AG04450 (cell line): ENCODE data around the gene RPL39L. TPM values are rescaled to one million over a fixed set of nuclear protein-coding genes. Genes with fewer than 3 reads are reported as not detected.
A peak's percentile ranks its signal among the peaks of the same experiment; 100 is the strongest.

Experiments
- CTCF ChIA-PET: fragments of 300-600, 350-600 bp; formaldehyde crosslinking; extraction: SDS; loops from one replicate; lab custom pipeline; 2022; ENCODE audit warnings: antibody characterized with exemption, inconsistent platforms; lab: Charles Lee
- POLR2A ChIA-PET: fragments of 350-600 bp; formaldehyde crosslinking; extraction: SDS; loops from one replicate; lab custom pipeline; 2021; ENCODE audit warnings: antibody characterized with exemption, inconsistent platforms; lab: Yijun Ruan, JAX
- DNase-seq: peaks from one replicate; pipeline ENCODE4 v3.0.0-alpha.2; 2011; ENCODE audit warnings: low read depth, low spot score
- H3K27ac ChIP-seq: one replicate; pipeline ENCODE4 v1.5.1; 2012; ENCODE audit warnings: low read depth, low read length, control low read depth
- H3K27me3 ChIP-seq: one replicate; pipeline ENCODE4 v1.6.0; 2012; ENCODE audit warnings: low read length; ENCODE audit not compliant: control insufficient read depth, insufficient read depth
- H3K4me3 ChIP-seq: 2 replicates; pipeline ENCODE4 v1.5.1; 2011; ENCODE audit warnings: mild to moderate bottlenecking, low read depth, low read length, control low read depth
- H3K9me3 ChIP-seq: 2 replicates; pipeline ENCODE4 v1.5.1; 2012; ENCODE audit warnings: low read length; ENCODE audit not compliant: control insufficient read depth, insufficient read depth
- polyA plus RNA-seq: library from polyadenylated mRNA; depleted of rRNA; stranded (reverse); fragments of >200 nt; gene quantifications from 2 replicates; pipeline ENCODE4 v1.2.3, GENCODE V29; 2011
- TF ChIP-seq, protein P1 (sequence below): IDR thresholded peaks from 2 replicates; pipeline ENCODE4 v1.5.1; 2011; ENCODE audit warnings: low read depth, low read length, control low read depth, inconsistent platforms

Gene RPL39L
- polyA plus RNA-seq, 1 experiment, result 17.0 TPM

- TF ChIP-seq, protein P1, sequence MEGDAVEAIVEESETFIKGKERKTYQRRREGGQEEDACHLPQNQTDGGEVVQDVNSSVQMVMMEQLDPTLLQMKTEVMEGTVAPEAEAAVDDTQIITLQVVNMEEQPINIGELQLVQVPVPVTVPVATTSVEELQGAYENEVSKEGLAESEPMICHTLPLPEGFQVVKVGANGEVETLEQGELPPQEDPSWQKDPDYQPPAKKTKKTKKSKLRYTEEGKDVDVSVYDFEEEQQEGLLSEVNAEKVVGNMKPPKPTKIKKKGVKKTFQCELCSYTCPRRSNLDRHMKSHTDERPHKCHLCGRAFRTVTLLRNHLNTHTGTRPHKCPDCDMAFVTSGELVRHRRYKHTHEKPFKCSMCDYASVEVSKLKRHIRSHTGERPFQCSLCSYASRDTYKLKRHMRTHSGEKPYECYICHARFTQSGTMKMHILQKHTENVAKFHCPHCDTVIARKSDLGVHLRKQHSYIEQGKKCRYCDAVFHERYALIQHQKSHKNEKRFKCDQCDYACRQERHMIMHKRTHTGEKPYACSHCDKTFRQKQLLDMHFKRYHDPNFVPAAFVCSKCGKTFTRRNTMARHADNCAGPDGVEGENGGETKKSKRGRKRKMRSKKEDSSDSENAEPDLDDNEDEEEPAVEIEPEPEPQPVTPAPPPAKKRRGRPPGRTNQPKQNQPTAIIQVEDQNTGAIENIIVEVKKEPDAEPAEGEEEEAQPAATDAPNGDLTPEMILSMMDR, result no peak
- ChIA-PET POLR2A (no interaction called here), CTCF (interaction anchor here (1.0 to 1.5 kb wide), 4 partner anchors 19 to 320 kb away, joined by 3 to 12 read pairs (median 6); partner anchors contain the start of gene RPL39L)
- no peak overlapping the region for H3K27ac ChIP-seq
- no peak overlapping the region for H3K4me3 ChIP-seq
- H3K27me3 ChIP-seq, result no peaks in the 10 kb centered on the region
- DNase-seq, result no peak
- H3K9me3 ChIP-seq, result no peaks in the 10 kb centered on the region
Observed at GRCh38 chr3:187169231-187169960, 30.1 kb upstream of the RPL39L start.

DNA sequence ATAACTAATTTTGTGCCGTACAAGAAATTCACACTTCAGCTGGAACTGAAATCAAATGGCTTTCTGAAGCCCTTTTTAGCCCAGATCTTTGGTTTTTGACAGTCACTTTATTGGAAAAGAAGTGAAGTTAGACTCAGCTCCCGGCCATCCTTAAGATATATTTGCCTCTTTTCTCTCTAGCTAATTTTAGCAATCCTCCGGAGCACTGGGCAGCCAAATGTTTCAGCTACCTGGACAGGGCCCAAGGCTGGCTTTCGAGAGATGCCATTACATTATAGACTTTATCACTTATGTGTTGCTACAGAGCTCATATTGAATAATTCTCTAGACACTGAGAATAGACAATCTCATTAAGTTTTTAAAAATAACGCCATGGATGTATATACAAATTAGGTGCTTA, 28.5 kb upstream of the RPL39L start:
- no peak for DNase-seq
- Histone ChIP-seq H3K27me3 (peaks cover 4% of the 10 kb centered on the region), H3K27ac (no peak overlapping the region), H3K4me3 (no peak overlapping the region), H3K9me3 (no peaks in the 10 kb centered on the region)
- TF ChIP-seq, protein P1, result no peak
- CTCF ChIA-PET, result interaction anchor here (0.6 to 6.7 kb wide), 7 partner anchors 16 to 346 kb away, joined by 3 to 157 read pairs (median 4); partner anchors contain the start of gene RPL39L
- POLR2A ChIA-PET, result no interaction called here

DNA sequence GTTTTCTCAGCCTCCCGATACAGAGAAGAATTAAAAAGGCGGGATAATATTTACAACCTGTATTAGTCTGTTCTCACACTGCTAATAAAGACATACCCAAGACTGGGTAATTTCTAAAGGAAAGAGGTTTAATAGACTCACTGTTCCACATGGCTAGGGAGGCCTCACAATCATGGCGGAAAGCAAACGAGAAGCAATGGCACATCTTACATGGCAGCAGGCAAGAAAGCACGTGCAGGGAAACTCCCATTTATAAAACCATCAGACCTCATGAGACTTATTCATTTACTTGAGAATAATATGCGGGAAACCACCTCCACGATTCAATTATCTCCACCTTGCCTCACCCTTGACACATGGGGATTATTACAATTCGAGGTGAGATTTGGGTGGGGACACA, 27.5 kb upstream of the RPL39L start:
- H3K27me3 ChIP-seq, result peaks cover 10% of the 10 kb centered on the region
- H3K9me3 ChIP-seq, result no peaks in the 10 kb centered on the region
- POLR2A ChIA-PET, result no interaction called here
- TF ChIP-seq, protein P1, result no peak
- no peak overlapping the region for H3K27ac ChIP-seq
- CTCF ChIA-PET, result interaction anchor here (0.8 to 6.7 kb wide), 11 partner anchors 14 to 552 kb away, joined by 3 to 157 read pairs (median 6); partner anchors contain the start of gene RPL39L
- DNase-seq, result no peak
- no peak overlapping the region for H3K4me3 ChIP-seq

- TF ChIP-seq, protein P1, result peak; percentile 67
- POLR2A ChIA-PET, result interaction anchor here (0.7 kb wide), 1 partner anchor 338 kb away, joined by 4 read pairs; no protein-coding TSS in a partner anchor
- no peak overlapping the region for H3K27ac ChIP-seq
- CTCF ChIA-PET, result interaction anchor here (0.5 to 6.7 kb wide), 61 partner anchors 9 to 625 kb away, joined by 3 to 157 read pairs (median 5); partner anchors contain the start of gene RPL39L
- H3K9me3 ChIP-seq, result peaks cover 1% of the 10 kb centered on the region; the same call in 1 of the 2 replicates
- no peak for DNase-seq
- peaks cover 18% of the 10 kb centered on the region for H3K27me3 ChIP-seq
- no peak overlapping the region for H3K4me3 ChIP-seq
Observed at GRCh38 chr3:187165144-187165543, 25.8 kb upstream of the RPL39L start.
